ENCODE measurements around the gene PKNOX1. TPM values are rescaled to one million over a fixed set of nuclear protein-coding genes. Genes with fewer than 3 reads are reported as not detected.
A peak's percentile ranks its signal among the peaks of the same experiment; 100 is the strongest.

Gene PKNOX1
- total and polyA plus RNA-seq, 9 of the 15 experiments (the other 6 are each of a cell fraction or from before 2014, with no cell fraction given), result 8.8 to 25.9 (median 13.2) TPM

- no peak for TF ChIP-seq KLF13 (tag; IDR thresholded peaks at IDR 0.05; ENCODE audit: borderline replicate concordance, low read depth)
- TF ChIP-seq ZNF280A (IDR thresholded peaks at IDR 0.05; ENCODE audit: low read depth, partially characterized antibody), result no peak
- no peak for TF ChIP-seq SRF (CRISPR knock-in tag; IDR thresholded peaks at IDR 0.05)
Measured at GRCh38 chr21:42986125-42986783, 11.9 kb downstream of the PKNOX1 start (continued).

- ChIA-PET POLR2A (interaction anchor here (0.7 to 11.8 kb wide), 4 partner anchors 7 to 315 kb away, joined by 3 to 105 read pairs (median 4); no protein-coding TSS in a partner anchor), CTCF (ENCODE audit: low intra/inter-chr PET ratio) (no interaction called here)
- H3K36me3 ChIP-seq (ENCODE audit: control insufficient read depth, insufficient read depth, low read length), result peaks cover 11% of the 10 kb centered on the region; the same call in 1 of the 3 replicates
- no peaks in the 10 kb centered on the region for H3K9me3 ChIP-seq (replicated peaks; ENCODE audit: control insufficient read depth, insufficient read depth, low read depth, low read length)
- H3K9ac ChIP-seq (ENCODE audit: insufficient read depth in 1 of 2, low read depth in 2 of 2, low read length in 2 of 2), result peak overlapping the region in 1 of 2 experiments; percentile 69; a peak in 1 of 4 replicates
- FAIRE-seq (no peak), DNase-seq (ENCODE audit: extremely low read depth in 1 of 4, low spot score in 3 of 4) (no peak), ATAC-seq (no peak)
- H3K4me3 ChIP-seq, result no peak overlapping the region
- peaks cover 32 to 36% of the 10 kb centered on the region in 2 experiments for H3K4me1 ChIP-seq (replicated peaks in 1 of 2; ENCODE audit: control insufficient read depth in 2 of 2, insufficient read depth in 2 of 2, low read length in 2 of 2)
- no peak overlapping the region for H3K27ac ChIP-seq (ENCODE audit: extremely low read depth, low read depth, low read length)
- in situ Hi-C loops (cut with MboI), result no loop called here
- H3K27me3 ChIP-seq (ENCODE audit: control insufficient read depth in 2 of 2, insufficient read depth in 2 of 2, low read length in 2 of 2), result no peaks in the 10 kb centered on the region
- 89% methylated on average over 12 of the region's 12 CpGs for WGBS (ENCODE audit: insufficient coverage, low coverage, missing lambda C conversion rate)
- H3K79me2 ChIP-seq (ENCODE audit: control insufficient read depth, insufficient read depth, low read length), result peaks cover 22% of the 10 kb centered on the region; the same call in 2 of the 3 replicates
- BruUV-seq (replicated peaks), result no TSS peak
- H3K4me2 ChIP-seq (ENCODE audit: insufficient read depth, low read length), result no peak overlapping the region
- H4K20me1 ChIP-seq (replicated peaks; ENCODE audit: control insufficient read depth, insufficient read depth, low read length), result peaks cover 10% of the 10 kb centered on the region
- no peak overlapping the region for H2AFZ ChIP-seq (ENCODE audit: low read depth, low read length)
- intact Hi-C loops (cut with micrococcal nuclease), result no loop called here
- TF ChIP-seq ZNF561 (CRISPR knock-in tag; conservative IDR thresholded peaks at IDR 0.05) (no peak), MAFF (IDR thresholded peaks at IDR 0.05; ENCODE audit: low read length) (0 out of 2 replicates have a peak, but pooled peaks have one; percentile 4), KDM1A (IDR thresholded peaks at IDR 0.05) (peak; percentile 66 to 73; a peak in 3 of 4 replicates), NFE2 (IDR thresholded peaks at IDR 0.05; ENCODE audit: low read depth) (peak; percentile 58; the same call in 1 of the 2 replicates)
- no peaks in the 10 kb centered on the region for H3K9me1 ChIP-seq (ENCODE audit: control insufficient read depth, insufficient read depth, low read length)
Measured at GRCh38 chr21:42988236-42988965, 14.0 kb downstream of the PKNOX1 start.

Data from K562 (cell line).